HG03060 (cell line): ENCODE data around the gene TECTA.

Experiments
- ATAC-seq: cut with Tn5 transposase; IDR thresholded peaks from one replicate; pipeline ENCODE4 v1.9.1; 2021; ENCODE audit warnings: low read depth, moderate number of reproducible peaks; ENCODE audit not compliant: unreplicated experiment

Gene TECTA

GRCh38 chr11:121129362-121130340, 28.6 kb downstream of the TECTA start:
- no peak for ATAC-seq

DNA sequence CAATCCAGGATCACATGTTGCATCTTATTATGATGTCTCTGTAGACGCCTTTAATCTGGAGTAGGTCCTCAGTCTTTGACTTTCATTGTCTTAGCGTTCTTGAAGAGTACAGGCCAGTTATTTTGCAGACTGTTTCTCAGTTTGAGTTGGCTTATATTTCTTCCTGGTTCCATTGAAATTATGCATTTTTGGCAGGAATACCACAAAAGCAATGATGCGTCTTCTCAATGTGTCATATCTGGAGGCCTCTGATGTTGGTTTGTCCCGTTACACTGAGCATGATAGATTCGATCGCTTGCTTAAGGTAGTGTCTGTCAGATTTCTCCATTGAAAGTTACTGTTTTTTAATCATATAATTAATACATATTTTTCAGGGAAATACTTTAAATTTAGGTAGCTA, 30.6 kb downstream of the TECTA start:
- ATAC-seq, result no peak

DNA sequence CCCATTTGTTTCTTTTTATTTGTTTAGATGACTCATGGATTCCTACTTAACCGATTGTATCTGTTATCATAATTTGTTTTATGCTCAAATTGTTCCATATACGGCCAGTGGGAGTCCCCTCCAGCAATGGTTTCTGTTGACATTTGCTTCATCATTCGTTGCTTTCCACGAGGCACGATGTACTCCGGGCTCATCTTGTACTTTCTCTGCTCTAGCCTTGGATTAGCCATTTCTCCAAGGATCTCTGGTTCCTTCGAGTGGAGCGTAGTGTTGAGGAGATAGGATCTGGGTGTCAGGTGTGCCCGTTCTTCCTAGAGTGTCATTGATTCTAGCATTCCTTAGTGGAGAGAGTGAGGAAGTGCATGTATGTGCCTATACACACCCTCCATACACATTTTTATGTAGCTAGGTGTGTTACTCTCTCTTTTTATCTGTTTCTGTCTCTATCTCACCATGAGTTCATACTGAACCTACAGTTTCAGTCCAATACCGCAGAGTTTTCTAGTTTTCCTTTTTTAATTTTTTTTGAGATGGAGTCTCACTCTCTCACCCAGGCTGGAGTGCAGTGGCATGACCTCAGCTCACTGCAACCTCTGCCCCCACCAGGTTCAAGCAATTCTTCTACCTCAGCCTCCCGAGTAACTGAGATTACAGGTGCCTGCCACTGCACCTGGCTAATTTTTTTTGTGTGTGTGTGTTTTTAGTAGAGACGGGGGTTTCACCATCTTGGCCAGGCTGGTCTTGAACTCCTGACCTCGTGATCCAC, 31.4 kb downstream of the TECTA start:
- no peak for ATAC-seq

GRCh38 chr11:121134741-121135312, 33.8 kb downstream of the TECTA start:
- no peak for ATAC-seq

- ATAC-seq, result no peak
These were observed 36.0 kb downstream of the TECTA start for GRCh38 chr11:121137005-121137404.

GRCh38 chr11:121138259-121138658, 37.2 kb downstream of the TECTA start:
- no peak for ATAC-seq

DNA sequence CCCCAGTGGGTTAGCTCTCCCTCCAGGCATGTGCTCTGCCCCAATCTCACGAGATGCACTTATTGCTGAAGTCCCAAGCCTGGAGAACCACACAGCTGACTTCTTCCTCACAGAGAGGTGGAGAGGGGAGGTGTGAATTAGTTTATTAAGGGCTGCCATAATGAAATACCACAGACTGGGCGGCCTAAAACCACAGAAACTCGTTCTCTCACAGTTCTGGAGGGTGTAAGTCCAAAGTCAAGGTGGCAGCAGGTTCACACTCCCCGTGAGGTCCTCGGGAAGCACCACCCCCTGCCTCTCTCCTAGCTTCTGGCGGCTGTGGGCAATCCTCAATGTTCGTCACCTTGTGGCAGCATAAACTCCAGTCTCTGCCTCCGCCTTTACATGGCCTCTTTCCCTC, 39.3 kb downstream of the TECTA start:
- ATAC-seq, result no peak

- no peak for ATAC-seq
These were observed 40.0 kb downstream of the TECTA start for GRCh38 chr11:121141066-121141465.

DNA sequence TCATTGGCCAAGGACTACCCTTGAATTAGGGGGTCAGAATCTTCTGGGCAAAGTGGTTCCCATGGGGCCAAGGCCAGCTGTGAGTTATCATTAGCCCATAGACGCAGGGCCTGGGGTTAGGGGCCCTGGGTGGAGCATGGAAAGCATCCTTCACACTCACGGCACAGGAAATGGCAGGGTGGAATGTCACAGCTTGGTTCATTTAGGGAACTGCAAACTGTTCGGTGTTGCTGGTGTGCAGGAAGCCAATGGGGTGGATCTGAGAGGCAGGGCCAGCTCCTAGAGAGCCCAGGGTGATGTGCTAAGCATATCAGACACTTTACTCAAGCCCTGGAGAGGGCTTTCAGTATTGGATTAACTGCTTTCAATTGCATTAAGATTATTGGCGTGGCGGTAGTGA, 42.9 kb downstream of the TECTA start:
- no peak for ATAC-seq

- ATAC-seq, result no peak
These were observed 43.7 kb downstream of the TECTA start for GRCh38 chr11:121144723-121145122.

DNA sequence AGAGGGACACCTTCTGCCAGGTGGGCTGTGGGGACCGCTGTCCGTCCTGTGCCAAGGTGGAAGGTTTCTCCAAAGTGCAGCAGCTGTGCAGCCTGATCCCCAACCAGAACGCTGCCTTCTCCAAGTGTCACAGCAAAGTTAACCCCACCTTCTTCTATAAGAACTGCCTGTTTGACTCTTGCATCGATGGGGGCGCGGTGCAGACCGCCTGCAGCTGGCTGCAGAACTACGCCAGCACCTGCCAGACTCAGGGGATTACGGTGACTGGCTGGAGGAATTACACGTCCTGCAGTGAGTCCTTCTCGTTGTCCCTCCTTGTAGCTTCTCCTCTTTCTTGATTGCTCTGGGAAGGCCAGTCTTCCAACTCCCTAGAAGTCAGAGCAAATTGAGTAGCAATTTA, 44.8 kb downstream of the TECTA start:
- ATAC-seq, result no peak

GRCh38 chr11:121149116-121149515, 48.1 kb downstream of the TECTA start:
- ATAC-seq, result no peak

GRCh38 chr11:121151207-121151688, 50.2 kb downstream of the TECTA start:
- no peak for ATAC-seq

- ATAC-seq, result no peak
These were observed 51.7 kb downstream of the TECTA start for GRCh38 chr11:121152764-121153163.

- no peak for ATAC-seq
These were observed 52.4 kb downstream of the TECTA start for GRCh38 chr11:121153472-121153871.

DNA sequence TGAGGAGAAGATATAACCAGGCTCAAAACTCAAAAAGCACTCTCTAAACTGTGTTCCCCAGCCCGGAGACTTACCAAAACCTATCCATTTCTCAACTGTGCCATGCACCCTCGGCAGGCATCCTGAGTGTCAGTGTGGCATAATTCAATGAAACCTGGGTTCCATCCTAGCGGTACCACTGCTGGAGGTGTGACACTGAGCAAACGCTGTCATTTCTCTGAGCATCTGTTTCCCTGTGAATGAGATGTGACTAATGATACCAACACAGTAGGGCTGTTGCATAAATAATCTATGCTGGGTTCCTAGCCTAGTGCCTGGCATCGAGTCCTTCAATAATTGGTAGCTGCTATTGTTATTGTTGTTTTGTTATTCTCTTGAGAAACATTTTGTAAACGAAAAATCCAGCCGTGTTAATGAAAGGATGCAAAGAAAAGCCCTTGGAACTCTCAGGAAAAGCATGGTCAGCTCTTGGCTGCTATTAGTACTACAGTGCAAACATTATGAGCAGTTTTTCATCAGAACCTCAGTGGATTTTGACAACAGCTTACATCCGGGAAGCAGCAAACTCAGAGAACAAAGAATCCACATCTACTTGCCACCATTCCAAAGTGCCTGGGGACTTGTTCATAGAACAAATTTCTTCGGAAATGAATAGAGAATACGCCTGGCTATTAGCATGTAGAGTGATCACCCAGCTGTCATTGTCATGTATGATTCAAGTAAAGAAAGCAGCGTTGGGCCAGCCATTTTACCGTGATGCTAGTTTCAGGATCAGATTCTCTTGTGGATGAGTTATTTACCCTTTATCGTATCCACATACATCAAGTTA, 53.7 kb downstream of the TECTA start:
- ATAC-seq, result no peak

DNA sequence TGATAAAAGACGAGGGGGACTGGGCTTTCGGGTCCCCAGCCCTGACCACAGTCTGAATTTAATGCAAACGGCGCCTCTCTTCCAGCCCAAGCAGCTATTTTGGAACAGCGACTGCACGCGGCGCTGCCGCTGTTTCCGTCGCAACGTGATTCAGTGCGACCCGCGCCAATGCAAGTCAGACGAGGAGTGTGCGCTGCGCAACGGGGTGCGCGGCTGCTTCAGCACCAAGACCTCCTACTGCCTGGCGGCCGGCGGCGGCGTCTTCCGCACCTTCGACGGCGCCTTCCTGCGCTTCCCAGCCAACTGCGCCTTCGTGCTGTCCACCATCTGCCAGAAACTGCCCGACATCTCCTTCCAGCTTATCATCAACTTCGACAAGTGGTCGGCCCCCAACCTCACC, 56.7 kb downstream of the TECTA start:
- no peak for ATAC-seq

- ATAC-seq, result no peak
These were observed 58.7 kb downstream of the TECTA start for GRCh38 chr11:121159741-121160140.

DNA sequence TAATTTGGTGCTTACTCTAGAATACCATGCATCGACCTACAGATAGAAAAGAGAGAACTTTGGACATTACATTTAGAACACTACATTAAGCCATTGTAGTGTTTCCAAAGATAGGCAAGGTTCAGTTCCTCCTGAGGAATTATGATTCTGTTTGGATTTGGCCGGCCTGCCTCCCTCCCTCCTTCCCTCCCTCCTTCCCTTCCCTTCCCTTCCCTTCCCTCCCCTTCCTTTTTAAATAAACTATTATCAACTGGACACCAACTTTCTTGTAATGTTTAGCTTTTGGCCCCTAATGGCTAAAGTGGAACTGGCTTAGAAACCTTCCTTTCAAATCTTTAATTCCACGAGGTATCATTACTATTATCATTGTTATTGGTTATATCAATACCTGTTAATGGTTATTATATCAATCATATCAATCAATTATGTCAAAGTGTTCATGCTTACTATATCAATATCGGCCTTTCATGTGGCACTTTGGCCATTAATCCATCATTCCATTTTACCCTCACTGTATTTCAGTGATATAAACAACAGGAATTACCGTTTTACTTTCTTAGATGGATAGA, 60.4 kb downstream of the TECTA start:
- ATAC-seq, result no peak
